Stimulated activated CD8-positive, alpha-beta memory T cell treated with anti-CD3 and anti-CD28 coated beads, Interleukin-4, amount 100 ng/mL, for 4 hours (primary cell): ENCODE measurements around the gene PLD2.
"Not testable (repeated sequence)": the region's sequence is repeated elsewhere in the genome, so short reads cannot be mapped to it uniquely, and the experiment has no call there.

ENCODE experiments used
- DNase-seq, 2 donors: peaks; one replicate each; pipeline ENCODE4 v3.0.0-alpha.2; 2020; ENCODE audit warnings: low read depth in 2 of 2, low spot score in 1 of 2

The PLD2 gene

DNA sequence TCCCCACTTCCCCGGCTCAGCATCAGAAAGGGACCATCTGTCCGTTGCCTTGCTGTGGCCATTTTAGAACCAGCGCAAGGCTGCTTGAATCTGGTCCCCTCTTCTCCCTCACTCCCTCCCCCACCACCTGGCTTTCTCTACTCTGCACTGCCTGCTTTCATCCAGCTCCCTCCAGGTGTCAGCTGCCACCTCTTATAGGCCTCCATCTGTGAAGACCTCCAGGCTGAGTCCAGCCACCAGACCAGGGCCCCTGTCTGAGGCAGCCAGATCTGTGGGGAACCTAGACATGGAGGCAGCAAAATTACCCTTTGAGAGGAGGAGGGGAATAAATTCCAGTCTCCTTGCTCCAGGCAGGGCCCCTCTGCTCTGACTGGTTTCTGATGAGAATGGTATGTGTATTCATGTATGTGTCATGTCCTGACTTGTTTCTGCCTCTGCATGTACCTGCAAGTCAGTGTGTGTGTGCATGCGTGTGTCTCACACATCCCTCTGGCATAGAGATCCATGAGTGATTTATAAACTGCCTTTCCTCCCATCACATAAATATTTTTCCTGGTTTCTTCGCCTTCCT is 47.2 kb downstream of the PLD2 start:
- DNase-seq, result no peak

DNA sequence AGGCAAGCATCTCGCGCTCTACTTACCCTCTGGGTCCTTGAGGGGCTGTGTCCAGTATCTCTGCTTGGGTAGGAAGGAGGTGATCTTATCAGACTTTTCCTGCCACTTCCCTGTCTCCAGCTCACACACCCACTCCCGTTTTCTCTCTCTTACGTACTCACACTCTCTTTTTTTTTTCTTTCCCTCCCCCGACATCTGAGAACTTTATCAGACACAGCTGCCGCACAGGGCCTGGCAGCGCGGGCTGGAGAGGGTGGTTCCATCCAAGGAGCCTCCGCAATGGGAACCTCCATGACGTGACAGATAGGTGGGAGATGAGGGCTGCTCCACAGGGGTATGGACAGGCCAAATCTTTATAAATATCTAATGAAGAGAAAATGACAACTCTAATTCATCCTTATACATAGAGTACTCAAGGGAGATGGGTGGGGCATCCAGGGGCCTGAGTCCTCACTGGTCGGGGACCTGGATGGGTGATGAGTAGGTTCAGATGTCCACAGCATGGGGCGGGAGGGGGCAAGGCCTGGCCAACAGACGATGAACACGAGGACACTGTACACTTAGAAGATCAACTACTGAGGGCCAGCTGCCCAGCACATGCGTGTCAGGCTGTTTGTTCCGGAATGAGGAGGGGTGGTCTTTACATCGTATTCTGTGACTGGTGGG is 49.5 kb downstream of the PLD2 start:
- DNase-seq, result no peak

DNA sequence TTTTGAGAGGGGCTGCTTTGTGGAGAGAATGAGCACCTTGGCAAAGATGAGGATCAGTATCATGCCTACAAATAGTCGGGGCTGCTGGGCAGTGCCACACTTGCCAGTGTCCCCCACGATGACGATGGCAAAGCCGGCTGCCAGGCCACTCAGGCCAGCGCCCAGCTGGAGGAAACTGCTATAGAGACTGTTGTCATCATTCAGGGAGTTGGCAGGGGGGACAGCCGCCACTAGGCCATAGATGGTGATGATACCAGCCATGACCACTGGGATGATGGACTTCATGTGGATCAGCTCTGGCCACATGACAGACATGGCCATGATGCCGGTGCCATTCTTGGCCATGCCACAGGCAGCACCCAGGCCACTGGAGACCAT is 50.0 kb downstream of the PLD2 start:
- no peak for DNase-seq

DNA sequence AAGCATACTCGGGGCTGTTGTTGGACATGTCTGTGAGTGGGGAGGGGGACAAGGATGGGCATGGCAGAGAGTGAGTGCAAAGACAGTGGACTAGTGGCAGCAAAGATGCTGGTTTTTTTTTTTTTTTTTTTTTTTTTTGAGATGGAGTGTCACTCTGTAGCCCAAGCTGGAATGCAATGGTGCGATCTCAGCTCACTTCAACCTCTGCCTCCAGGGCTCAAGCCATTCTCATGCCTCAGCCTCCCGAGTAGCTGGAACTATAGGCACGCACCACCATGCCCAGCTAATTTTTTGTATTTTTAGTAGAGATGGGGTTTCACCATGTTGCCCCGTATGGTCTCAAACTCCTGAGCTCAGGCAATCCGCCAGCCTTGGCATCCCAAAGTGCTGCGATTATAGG is 50.4 kb downstream of the PLD2 start:
- not testable (repeated sequence) for DNase-seq

DNA sequence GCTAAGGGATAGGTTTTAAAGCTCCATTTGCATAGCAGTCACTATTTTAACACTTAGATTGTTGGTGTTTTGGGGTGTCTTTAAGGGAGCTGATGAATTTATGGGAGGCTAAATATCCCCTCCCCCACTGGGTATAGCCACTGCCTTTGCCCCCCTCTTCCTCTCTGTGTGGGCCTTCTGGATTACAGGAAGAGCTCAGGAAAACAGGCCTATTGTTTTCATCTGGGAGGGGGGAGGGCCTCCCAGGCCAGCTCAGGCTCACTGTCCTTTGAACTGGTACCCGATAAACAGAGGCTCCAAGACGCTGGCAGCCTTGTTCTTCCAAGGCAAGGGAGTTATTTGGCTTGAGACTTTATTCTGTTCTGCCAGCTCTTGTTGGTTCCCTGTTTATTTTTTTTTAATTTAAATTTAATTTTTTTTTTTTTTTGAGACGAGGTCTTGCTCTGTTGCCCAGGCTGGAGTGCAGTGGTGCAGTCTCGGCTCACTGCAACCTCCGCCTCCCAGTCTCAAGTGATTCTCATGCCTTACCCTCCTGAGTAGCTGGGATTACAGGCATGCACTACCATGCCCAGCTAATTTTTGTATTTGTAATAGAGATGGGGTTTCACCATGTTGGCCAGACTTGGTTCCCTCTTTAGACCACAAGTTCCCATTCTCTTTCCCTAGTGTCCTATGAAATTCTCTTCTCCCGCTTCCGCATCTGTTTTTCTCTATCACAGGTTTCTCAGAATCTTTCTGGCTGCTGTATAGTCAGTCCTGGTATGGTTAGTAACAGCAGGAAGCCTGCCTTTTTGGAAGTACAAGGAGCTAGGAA is 51.3 kb downstream of the PLD2 start:
- no peak for DNase-seq

DNA sequence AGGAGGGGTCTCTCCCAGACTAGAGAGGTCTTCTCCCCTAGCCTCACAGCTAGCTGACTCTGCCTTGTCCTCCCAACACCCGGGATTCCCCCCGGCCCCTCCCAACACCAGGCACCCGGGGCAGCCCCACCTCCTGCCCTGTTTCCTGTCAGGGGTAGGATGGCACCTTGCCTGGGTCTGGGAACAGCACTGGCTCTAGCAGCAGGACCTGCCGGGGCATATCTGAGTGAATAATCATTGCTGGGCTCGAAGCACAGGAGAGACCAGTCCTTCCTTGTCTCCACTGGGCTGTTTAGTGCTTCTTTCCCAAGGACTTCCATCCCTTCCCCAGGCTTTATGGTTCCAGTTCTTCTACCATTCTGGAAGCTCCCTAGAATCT is 51.9 kb downstream of the PLD2 start:
- DNase-seq, result no peak

DNA sequence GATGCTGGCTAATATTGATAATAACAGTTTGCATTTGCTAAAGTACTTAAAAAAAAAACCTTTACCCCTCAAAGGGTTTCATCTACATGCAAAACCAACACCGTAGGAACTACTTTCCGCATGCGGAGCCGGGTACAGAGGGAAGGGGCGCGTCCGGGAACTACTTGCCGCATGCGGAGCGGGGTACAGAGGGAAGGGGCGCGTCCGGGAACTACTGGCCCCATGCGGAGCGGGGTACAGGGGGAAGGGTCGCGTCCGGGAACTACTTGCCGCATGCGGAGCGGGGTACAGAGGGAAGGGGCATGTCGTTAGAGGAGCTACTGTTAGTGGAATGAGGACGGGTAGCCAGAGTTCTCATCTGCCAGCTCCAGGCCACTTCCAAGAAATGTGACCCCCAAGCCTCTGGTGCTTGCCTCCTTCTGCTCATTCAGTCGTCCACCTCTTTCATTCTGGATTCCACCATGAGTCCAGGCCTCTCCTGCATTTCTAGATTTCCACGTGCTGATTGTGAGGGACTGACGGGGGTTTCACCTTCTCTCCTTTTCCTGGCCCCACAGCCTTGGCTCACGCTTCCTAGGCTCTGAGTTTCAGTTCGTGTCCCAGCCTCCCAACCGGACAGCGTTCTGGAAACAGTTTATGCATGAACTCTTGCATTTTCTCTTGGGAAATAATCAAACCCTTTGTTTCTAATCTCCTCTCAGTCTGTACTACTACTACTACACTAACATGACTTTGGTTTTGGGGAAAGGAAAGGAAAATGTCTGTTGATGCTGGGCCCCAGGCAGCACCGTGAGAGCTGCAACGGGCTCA is 53.1 kb downstream of the PLD2 start:
- DNase-seq, result no peak

DNA sequence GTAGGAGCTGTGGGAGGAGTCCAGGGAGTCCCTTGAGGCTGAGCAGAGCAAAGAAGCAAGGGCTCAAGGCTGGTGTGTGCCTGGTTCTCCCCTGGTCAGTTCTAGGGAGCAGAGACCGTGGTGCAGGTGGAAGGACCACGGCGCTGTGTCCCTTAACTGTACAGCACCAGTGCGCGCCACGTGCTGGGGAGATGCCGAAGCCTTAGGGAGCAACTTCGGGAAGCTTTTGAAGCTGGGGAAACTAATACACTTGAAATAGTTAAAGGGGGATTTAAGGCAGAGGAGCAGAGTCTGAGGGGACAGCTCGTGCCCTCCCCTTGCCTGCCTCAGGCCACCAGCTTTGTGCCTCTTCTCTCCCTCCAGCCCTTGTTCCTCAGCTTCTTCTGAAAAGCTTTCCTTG is 53.7 kb downstream of the PLD2 start:
- DNase-seq, result no peak

DNA sequence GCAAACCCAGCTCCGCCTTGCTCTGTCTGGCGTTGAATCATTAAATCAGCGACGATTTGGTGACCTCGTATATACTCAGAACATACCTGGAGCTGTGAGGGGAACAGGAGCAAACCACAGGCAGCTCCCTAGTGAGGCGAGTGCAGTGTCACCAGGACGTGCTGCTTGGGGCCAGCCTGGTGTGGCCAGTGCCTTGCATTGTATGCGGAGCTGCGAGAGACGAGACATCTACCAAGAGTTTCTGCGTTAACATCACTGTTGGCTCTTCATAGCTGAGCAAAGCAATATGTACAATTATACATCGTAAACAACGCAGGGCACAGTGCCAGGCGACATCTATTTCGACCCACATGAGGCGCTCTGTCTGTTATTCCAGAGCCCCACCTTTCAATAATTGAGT is 54.1 kb downstream of the PLD2 start:
- DNase-seq, result no peak

DNA sequence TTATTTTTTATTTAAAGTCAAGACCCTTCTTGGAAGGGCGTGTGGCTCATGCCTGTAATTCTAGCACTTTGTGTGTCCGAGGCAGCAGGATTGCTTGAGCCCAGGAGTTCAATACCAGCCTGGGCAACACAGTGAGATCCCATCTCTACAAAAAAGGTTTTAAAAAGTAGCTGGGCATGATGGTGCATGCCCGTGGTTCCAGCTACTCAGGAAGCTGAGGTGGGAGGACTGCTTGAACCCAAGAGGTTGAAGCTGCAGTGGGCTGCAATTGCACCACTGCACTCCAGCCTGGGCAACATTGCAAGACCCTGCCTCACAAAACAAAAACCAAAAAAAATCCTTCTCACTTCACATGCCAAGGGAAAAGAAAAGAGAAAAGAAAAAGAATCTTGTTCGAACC is 55.8 kb downstream of the PLD2 start:
- DNase-seq, result no peak

DNA sequence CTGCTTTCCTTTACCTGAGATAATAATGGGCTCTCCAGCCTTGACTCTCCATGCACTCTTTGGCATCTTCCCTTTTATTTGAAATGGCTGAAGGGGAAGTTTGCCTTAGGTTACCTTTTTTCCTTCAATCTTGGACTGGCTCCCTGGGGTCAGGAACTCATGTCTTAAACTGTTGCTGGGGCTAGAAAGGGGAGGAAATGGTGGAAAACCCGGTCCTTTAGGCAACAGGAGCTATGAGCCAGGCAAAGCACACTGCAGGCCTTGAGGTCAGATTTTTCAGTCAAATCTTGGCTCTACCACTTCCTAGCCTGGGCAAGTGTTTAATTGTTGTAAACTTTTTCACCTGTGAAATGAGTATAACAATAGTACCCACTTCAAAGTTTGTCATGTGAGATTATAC is 56.4 kb downstream of the PLD2 start:
- DNase-seq, result no peak

DNA sequence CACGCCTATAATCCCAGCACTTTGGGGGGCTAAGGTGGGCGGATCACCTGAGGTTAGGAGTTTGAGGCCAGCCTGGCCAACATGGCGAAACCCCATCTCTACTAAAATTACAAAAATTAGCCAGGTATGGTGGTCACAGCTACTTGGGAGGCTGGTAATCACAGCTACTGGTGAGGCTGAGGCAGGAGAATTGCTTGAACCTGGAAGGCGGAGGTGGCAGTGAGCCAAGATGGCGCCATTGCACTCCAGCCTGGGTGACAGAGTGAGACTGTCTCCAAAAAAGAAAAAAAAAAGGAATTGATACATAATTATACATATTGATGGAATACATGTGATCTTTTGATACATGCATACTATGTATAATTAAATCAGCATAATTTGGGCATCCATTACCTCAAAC is 60.6 kb downstream of the PLD2 start:
- not testable (repeated sequence) for DNase-seq

DNA sequence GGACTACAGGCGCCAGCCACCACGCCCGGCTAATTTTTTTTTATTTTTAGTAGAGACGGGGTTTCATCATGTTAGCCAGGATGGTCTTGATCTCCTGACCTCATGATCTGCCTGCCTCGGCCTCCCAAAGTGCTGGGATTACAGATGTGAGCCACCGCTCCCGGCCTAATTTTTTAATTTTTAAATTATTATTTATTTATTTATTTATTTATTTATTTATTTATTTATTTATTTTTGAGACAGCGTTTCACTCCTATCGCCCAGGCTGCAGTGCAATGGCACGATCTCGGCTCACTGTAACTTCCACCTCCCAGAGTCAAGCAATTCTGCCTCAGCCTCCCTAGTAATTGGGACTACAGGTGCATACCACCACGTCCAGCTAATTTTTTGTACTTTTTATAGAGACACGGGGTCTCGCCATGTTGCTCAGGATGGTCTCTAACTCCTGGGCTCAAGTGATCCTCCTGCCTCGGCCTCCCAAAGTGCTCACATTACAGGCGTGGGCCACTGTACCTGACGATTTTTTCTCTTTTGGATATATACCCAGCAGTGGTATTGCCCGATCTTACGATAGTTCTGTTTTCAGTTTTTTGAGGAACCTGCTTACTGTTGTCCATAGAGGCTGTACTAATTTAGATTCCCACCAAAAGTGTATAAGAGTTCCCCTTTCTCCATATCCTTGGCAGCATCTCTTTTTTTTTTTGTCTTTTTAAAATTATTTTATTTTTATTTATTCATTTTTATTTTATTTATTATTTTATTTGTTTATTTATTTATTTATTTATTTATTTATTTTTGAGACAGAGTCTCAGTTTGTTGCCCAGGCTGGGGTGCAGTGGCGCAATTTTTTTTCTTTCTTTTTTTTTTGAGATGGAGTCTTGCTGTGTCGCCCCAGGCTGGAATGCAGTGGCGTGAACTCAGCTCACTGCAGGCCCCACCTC is 62.4 kb downstream of the PLD2 start:
- not testable (repeated sequence) for DNase-seq

DNA sequence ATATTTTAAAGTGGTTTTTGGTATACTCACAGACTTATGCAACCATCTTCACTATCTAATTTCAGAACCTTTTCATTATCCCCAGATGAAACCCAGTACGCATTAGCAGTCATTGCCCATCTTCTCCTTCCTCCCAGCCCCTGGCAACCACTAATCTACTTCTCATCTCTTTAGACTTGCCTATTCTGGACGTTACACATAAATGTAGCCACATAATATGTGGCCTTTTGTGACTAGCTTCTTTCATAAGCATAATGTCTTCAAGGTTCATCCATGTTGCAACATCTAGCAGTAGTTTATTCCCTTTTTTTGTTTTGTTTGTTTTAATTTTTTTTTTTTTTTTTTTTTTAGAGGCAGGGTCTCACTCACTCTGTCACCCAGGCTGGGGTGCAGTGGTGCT is 63.9 kb downstream of the PLD2 start:
- DNase-seq, result no peak

DNA sequence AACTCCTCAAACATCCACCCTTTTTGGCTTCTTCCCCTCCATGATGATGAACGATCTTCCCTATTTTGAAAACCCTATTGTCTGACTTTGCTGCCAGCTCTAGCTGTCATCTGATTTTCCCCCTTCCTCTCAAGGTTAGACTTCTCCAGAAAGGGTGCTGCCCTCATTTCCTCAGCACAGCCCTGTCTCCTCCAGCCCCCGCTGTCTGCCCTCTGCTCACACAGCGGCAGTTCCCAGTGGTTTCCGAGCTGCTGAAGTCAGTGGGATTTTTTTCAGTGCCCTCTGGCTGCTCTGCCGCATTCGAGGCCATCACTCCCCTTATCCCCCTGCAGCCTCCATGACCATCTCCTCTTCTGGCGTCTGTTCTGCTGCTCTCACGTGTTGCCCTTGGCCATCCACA is 65.8 kb downstream of the PLD2 start:
- DNase-seq, result no peak
